SW480 (cell line): Measurements from ENCODE around the gene COL12A1.
"Not testable (repeated sequence)": the region's sequence is repeated elsewhere in the genome, so short reads cannot be mapped to it uniquely, and the experiment has no call there.

ENCODE experiments used
- DNase-seq: peaks from one replicate; pipeline ENCODE4 v3.0.0-alpha.2; 2016; ENCODE audit warnings: low spot score

Gene COL12A1

DNA sequence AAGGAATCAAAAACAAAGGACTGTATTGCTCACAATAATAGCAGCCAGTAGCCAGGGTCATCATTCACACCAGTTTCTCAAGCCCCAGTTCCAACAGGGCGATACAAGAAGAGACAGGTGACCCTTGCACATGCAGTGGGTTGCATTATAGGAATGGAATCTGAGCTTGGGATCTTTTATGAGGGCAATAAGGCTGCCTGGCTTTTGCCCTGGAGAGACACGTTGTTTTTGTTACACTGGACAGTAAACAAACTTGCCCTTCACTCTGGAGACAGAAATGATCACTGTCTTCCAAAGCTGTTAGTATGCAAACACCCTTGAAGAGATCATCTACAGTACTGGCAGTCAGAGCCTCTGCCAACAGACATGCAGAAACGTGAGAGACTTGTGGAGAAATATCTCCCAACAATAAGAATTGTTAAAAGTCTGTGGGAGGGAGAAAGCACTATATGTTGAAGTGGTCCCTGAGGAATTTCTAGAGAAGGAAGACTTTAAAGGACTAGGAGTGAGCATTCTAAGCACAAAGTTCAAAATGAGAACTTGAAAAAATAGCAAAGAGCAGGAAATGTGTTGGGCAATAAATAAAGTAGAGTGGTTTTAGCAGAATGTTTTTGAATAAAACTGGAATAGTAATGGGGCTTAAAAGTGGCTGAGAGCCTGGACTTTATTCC is 6.2 kb upstream of the COL12A1 start:
- no peak for DNase-seq

DNA sequence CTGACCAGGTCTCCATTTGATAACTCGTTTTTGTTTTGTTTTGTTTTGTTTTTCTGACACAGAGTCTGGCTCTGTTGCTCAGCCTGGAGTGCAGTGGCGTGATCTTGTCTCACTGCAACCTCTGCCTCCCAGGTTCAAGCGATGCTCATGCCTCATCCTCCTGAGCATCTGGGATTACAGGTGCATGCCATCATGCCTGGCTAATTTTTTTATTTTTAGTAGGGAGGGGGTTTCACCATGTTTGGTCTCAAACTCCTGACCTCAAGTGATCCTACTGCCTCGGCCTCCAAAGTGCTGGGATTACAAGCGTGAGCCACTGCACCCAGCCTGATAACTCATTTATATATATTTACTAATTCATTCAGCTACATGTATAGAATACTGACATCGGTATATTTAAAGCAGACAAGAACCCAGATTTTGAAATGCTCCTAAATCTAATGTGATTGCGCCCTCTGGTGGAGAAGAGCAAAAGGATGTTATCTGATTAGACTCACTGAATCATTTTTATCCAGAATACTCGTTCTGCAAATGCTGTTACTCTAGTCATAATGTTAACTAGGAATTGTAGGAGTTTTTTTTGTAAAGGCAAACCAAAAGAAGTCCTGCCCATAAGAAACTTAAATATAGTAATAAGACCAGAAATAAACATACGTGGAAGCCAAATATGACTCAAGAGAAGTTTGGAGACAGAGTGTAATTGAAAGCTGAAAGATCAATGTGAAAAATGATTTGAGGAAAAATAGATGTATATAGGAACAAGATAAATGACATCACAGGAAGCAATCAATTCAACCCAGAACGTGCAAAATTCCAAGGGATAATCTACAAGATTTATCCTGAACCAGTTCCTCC is 5.3 kb upstream of the COL12A1 start:
- peak; percentile 52 for DNase-seq

DNA sequence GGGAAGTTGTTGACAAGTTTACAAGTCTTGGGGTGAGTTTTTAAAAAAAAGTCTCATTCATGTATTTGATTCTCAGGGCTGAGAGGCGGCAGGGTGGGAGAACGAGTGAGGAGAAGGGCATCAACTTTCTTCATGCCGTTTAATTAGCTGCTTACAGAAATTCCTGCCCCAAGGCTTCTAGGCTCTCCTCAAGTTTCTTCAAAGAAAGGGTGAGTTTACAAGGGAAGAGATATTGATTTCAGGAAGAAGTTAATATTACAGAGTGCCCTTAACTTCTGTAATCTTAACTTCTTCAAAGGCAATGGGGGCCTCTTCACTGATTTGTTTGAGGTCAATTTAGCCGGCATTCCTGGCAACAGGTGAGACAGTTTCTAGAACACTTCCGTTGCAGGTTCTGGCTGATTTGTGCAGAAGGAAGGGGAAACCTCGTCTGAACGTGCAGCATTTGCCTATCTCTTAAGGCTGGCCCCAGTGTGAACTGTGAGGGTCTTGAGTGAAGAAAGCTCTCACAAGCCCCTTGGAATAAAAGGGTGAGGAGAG is 3.4 kb upstream of the COL12A1 start:
- no peak for DNase-seq

DNA sequence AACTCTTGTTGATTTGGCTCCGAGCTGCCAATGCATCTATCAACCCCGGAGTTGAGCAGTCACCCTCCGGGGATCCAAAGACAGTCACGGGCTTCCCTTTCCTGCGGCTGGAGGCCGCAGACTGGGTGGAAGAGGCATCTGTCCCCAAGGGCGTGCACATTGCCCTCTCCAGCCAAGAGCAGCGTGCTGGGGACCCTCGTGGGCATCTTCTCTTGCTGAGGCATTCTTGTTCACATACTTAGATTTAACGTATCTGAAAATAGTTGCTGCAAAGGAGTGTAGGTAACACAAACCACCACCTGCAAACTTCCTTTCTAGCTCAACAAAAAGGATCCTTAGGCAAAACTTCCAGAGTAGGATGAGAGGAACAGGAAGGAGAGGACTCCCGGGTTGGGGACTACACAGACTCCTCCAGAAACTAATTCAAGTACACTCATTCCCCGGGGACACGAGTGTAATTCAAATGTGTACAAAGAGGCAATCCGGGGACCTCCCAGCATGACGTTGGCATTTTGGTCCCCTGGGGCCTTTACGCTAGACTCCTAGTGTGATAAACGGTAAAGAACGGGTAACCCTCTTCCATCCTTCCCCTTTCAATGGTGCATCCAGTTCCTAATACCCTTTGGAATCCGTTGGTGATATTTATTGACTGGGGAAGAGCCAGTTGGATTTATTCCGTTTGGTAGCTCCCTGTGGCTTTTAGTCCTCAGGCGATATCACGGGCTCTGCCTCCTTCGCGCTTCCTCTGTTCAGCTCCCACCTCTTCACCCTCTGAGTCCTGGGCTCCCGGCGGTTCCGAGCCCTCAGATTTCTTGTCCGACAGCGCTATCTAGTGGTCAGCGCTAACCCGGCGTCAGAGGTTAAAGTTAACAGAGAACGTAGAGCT is 2.7 kb upstream of the COL12A1 start:
- DNase-seq, result peak; percentile 52

DNA sequence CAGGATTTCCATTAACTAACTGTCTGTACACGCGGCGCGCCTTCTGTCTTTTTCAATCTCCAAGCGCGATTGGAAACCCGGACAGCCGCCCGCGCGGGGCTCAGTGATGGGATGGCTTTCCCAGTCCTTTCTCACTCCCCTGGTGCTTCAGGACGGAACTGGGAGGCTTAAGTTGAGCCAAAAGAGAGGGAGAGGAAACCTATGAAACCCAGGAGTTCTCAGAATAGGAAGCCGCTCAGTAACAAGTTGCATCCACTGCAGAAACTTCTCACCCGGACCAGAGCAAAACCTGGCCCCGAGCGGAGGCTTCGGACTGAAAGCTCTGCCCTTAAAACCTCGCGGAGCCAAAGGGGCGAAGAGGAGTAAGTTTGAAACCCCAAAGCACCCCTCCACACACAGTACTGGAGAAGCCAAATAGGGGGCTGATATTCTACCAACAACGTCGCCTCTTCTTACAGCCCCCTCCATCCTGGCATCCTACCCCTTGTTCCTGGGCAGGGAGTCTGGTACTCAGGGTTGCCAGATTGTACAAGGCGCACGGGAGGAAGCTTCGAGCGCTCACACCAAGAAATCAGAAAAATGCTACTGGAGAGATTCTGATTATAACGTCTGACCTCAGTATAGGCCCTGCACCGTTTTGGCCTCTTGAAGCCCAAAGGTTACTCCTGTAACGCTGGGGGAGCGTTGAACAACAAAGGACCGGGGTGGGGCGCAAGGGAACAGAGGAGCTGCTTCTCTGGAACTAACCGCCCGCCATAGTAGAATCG is 906 bp upstream of the COL12A1 start:
- no peak for DNase-seq

DNA sequence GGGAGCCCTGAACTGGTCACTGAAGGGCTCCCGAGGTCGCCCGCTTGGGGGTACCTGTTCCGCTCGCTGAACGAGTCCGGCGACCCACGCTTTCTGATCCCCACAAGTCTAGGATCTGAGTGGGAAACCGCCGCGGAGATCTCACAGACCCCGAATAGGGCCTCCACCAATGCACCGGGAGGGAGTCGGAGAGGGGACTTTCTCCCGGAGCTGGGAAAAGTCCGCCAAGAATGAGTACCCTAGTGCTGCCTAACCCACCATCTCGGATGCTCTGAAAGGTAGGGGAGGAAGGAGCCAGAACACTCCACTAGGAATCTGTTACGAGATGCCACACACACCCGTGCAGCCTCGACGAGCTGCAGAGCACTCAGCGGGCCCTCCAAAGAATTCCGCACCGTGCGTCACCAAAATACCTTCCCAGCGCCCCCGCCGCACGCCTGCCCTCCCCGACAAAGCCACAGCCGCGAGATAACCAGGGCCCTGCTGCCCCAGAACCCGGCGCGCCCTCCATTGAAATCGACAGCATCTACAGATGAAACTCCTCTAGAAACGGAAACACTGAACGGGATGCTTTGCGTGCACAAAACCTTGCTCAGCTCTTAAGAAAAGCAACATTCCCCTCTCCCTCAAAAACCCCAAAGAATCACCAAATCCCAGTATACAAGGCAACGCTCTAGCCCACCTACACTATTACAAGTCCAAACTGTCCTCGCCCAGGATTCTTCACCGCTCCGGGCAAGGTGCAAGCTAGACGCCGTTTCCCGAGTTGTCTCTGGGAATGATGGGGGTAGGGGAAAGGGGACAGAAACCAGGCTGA is 686 bp downstream of the COL12A1 start:
- peak; percentile 0 for DNase-seq

DNA sequence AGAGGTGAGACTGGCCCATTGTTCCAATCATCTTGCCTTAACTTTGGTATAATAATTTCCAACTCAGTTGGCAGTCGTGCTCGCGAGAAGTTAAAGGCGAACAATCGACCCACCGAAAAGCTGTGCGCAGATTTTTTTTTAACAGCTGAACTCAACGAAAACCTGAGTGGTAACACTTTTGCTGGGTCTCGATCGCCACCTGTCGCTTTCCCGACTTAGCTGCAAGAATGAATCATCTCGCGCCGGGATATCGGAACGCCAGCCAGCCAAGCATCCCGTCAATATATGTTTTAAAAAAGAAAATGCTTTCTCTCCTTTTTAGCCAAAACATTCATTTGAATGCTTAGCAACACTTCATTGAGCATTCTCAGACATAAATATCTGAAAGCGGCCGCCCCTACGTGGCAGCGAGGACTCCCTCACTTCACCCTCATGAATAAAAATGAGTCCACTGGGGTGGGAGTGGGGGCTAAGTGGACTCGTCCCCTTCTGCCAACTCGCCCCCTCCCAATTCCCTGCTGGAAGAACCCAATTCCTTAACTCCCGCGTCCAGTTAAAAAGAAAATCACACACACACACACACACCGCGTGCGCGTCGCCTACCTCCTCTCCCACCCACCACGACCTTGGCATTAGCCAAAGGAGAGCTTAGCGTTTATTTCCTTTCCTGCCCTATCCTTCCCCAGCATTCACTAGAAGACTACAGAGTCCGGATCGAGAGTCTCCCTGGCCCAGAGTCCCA is 1.5 kb downstream of the COL12A1 start:
- DNase-seq, result peak; percentile 63

DNA sequence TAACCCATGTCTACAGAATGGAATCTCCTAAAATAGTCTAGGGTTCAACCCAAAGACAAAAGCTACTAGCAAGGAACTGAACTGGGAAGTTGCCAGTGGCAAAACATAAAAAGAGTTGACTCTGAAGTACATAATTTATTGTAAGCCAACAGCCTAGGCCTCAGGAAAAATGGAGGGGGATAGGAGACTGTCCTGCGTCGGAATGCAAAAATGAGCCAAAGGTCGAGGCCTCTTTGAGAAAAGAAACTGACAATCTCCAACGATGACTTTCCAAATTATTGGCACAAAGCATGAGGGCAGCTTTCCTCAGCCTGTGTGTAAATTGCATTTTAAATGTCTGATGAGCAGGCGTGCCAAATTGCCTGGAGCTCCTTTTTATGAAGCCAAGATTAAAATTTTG is 2.1 kb downstream of the COL12A1 start:
- DNase-seq, result no peak

DNA sequence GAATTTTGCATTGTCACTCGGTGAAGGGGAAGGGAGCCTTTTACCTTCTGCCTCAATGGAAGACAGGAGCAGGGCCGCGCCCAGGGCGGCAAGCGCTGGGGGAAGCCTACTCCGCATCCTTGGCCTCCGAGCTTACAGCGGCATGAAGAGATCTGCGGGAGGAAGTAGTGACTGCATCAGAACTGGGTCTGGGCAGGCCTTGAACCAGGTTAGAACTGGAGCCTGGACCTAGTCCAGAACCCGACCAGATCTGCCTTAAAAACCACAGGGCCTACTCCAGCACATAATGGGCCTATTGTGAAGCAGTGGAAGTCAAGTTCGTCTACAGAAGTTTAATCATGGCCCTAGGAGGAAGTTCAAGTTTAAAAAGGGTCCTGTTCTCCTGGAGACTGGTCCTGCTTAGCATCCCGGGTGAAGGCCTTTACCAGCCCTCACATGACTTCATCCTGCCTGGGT is 3.1 kb downstream of the COL12A1 start:
- no peak for DNase-seq

DNA sequence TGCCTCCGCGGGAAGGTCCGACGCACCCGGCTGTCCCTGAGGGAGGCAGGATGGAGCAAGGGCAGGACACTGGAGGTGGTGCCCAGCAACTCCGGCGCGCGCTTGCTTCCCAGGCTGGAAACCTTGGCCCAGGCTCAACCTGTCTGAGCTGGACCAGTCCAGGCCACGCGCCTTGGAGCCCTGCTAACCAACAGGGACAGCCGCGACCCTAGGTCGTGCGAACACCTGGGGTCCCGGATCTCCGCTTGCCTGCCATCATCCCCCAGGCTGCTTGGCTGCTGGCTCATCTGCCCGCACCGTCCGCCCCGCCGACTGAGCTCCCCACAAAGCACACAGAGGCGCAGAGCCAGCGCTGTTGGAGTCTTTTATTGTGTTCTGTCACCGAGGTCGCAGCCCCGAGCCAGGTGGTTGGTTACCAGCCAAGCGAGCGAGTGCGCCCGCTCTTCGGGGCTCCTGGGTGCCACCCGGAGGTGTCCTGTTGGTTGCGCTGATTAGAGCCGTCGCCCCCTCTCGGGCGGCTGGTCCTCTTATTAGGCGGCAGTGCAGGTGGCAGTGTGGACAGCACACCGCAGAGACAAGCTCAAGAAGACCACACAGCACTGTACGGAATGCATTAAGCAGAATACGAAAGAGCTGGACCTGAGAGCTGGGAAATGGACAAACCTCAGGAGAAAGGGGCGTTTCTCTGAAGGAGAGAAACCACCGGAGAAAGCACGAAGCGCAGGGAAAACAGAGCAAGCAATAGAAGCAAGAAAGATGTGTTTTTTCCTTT is 3.8 kb downstream of the COL12A1 start:
- no peak for DNase-seq

DNA sequence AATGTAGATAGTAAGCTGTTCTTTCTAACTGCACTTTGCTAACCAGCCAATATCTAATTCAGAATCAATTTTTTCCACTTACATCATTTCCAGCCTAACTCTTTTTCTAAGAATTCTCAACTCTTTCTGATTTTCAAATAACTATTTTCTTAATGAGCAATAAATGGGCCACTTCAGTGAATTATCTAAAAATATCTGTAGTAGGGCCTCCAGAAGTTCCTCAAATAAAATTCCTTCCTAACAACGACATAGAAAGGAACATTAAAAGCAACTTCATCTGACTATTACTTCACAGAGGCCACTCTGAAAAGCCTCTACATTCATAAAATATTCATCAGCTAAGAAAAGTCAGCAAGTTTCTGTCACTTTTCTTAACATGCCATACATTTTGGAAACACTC is 4.8 kb downstream of the COL12A1 start:
- no peak for DNase-seq

DNA sequence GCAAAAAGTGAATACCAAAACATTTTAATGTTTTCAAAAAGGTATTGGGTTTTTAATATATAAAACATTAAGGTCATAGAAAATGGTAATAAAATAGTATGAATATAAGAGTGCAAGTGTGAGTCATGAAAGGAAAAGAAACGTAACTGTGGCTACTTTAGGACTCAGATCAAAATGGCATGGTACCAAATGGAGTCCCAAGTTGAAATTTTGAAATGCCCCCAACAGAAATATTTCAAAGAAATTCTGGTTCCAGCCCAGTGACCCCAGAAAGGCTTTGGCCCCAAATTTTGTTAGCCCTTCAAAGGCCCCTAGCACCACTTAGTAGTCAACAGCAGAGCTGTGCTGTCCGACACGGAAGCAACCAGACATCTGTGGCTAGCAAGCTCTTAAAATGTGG is 6.0 kb downstream of the COL12A1 start:
- DNase-seq, result no peak

DNA sequence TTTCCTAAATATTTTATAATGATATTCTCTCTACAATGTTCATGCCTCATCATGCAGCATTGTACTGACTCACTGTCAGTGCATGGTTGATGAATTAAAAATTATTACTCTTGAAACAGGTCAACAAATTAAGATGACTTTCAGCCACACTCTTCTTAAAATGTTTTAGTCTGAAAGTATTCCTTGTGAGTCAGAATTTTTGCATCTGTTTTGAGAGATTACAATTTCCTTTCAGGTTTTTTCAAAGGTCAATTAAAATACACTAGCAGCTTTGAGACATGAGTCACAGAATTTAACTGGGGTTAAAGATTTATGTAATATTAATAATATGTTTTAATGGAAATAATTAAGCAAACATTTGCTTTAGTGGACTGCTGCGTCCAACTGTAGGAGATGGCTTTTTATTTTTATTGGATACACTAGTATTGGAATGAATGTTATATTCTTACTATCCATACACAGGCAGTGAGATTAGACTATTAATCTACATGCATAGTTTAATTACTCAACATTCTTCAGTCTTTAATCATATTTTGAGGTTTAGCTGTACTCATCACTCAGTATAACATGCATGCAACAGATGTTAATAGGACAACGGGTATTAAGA is 9.7 kb downstream of the COL12A1 start:
- DNase-seq, result no peak

DNA sequence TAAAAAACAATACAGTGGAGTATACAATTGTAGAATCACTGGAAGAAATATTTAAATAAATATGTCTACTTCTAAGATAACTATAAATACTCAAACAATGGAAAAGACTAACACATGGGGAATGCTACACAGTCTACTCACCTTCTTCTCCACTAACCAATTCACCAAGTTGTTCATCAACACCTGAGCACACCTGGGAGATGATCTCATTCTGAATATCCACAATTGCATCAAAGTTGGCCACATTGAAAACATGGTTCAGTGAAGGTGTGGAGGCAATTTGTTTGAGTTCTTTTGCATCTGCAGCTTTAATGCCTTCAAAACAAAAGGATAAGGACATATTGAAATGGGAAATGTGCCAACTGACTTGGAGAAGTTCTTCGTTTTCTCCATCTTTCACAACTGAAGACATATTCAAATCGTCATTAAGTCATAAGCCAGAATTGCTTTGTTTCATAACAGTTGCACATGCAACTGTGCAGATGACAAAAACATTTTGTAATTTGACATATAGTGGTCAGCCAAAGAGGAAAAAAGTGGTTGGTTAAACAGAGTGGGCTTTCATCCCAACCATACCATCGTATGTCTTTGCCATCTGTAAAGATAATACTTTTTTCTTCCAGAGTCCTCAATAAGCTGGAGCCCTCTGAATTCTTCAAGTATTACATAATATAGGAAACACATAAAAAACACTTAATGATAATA is 17.5 kb downstream of the COL12A1 start:
- DNase-seq, result no peak

DNA sequence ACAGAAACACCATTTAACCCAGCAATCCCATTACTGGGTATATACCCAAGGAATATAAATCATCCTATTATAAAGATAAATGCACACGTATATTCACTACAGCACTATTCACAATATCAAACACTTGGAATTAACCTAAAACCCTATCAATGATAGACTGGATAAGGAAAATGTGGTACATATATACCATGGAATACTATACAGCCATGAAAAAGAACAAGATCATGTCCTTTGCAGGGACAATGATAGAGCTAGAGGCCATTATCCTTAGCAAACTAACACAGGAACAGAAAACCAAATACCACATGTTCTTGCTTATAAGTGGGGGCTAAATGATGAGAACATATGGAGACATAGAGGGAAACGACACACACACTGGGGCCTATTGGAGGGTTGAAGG is 19.3 kb downstream of the COL12A1 start:
- not testable (repeated sequence) for DNase-seq

DNA sequence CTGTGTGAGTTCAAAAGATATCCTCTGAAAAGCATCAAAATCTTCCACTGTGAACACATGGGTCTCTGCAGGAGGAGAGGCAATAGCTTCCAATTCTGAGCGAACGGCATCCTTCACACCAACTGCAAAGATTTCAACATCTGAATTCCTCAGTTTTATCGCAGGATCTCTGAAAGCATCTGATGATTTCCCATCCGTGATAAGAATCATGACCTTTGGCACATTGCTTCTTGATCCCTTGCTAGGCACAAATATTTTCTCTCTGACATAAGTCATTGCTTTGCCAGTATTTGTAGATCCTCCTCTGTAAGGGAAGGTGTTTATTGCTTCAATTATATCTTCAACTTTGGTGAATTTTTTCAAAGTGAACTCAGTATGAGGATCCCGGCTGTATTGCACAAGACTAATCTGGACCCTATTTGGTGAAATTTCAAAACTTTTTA is 22.7 kb downstream of the COL12A1 start:
- DNase-seq, result no peak

DNA sequence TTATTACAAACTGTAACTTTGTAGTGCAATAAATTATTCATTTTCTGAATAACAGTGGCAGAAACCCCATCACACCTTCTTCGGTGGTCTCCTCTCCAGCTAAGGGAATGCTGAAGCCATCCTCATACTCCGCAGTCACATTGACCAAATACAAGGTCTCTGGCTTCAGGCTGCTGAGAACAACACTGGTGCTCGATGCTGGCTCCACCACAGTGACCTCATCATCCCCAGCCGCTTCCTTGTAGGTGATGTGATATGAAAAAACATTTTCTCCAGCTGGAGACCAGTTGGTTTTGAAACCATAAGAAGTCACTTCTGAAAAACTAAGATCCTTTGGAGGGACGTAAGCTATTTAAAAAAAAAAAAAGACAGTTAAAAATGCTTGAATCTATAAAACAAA is 25.0 kb downstream of the COL12A1 start:
- no peak for DNase-seq

DNA sequence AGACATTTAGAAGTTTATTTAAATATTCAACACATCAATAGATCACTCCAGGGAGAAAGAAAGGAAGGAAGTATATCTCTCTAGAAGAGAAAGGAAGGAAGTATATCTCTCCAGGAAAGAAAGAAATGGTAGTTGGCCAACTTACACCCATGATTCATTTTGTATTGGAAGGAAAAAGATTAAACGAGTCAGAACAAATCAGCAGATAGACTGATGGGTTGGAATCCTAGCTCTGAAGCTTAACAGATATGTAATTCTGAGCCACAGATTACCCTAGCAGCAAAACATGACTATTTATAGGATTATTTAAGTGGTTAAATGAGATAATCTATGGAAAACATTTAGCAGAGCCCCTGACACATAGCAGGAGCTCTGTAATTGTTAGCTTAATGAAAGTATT is 27.1 kb downstream of the COL12A1 start:
- DNase-seq, result no peak
